K562 (cell line): ENCODE results near the gene PRTN3.
A peak's percentile ranks its signal among the peaks of the same experiment; 100 is the strongest.

Experiments
- BRF1 ChIP-seq: IDR thresholded peaks from 3 replicates; pipeline ENCODE4 v1.6.1; 2011; ENCODE audit warnings: borderline replicate concordance, mild to moderate bottlenecking; ENCODE audit not compliant: insufficient read length; ENCODE audit errors: extremely low read depth
- FOXM1 ChIP-seq, 2 experiments: fragments of 450-650 bp in 1 of 2; sonication (generic) in 1 of 2; formaldehyde crosslinking in 1 of 2; IDR thresholded peaks; 2 replicates each; pipeline versions ENCODE4 v1.6.1 to v1.9.0; 2017 to 2022; ENCODE audit warnings: low read depth in 2 of 2, mild to moderate bottlenecking in 2 of 2, missing genetic modification reagents in 1 of 2, moderate library complexity in 1 of 2
- KDM1A ChIP-seq, 2 experiments: fragments of 450-650 bp; IDR thresholded peaks; 2 replicates each; pipeline ENCODE4 v1.6.1; 2016; ENCODE audit warnings: mild to moderate bottlenecking in 2 of 2
- MEF2A ChIP-seq: IDR thresholded peaks from 2 replicates; pipeline ENCODE4 v1.6.1; 2011; ENCODE audit warnings: low read depth, mild to moderate bottlenecking, low read length, moderate library complexity; ENCODE audit not compliant: control insufficient read depth
- POLR2A ChIP-seq: fragments of 450-650 bp; conservative IDR thresholded peaks from 2 replicates; pipeline ENCODE4 v1.6.1; 2016
- ZNF175 ChIP-seq: fragments of 200-800 bp; sonication (Bioruptor generic); IDR thresholded peaks from 2 replicates; pipeline ENCODE4 v1.6.1; 2016; ENCODE audit warnings: low read depth, mild to moderate bottlenecking, missing genetic modification characterization, missing compliant biosample characterization
- TF ChIP-seq, protein P1 (sequence below), 3 experiments: IDR thresholded peaks in 2 of 3; conservative IDR thresholded peaks in 1 of 3; 2 replicates each; pipeline ENCODE4 v1.5.1; 2011 to 2012; ENCODE audit warnings: low read length in 3 of 3, mild to moderate bottlenecking in 3 of 3, control low read depth in 2 of 3, improper control_type of control experiment in 1 of 3, inconsistent platforms in 1 of 3, low read depth in 1 of 3, mixed read lengths in 1 of 3, moderate library complexity in 1 of 3; ENCODE audit not compliant: insufficient read depth in 2 of 3

DNA sequence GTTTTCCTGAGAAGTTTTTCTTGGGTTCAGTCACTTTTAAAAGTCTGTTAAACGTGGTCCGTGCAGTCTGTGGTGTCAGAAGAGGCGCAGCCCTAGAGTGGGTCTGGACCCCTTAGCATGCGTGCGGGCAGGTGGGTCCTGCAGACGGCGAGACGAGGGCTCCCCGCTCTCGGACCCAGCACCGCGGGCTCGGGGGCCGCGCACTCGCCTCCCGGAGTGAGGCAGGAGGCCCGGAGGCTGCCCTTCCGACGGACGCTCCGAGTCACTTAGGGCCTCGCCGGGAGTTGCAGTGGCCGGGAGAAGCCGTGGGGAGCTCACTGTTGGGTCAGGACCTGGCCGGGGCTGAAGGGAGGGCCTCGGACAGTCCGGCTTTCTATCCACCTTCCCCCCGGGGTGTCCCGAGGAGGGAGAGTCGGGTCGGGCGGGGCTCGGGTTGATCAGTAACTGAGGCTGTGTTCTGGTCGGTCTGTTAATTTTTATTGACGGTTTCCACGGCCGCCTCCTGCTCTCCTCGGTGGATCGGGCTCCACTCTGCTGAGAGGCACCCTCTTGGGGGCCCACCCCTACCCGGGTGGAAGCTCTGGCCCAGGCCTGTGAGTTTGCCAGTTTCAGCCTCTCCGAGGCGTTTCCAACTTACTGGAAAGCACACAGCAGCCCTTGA is 42.3 kb upstream of the PRTN3 start:
- TF ChIP-seq, protein P1, sequence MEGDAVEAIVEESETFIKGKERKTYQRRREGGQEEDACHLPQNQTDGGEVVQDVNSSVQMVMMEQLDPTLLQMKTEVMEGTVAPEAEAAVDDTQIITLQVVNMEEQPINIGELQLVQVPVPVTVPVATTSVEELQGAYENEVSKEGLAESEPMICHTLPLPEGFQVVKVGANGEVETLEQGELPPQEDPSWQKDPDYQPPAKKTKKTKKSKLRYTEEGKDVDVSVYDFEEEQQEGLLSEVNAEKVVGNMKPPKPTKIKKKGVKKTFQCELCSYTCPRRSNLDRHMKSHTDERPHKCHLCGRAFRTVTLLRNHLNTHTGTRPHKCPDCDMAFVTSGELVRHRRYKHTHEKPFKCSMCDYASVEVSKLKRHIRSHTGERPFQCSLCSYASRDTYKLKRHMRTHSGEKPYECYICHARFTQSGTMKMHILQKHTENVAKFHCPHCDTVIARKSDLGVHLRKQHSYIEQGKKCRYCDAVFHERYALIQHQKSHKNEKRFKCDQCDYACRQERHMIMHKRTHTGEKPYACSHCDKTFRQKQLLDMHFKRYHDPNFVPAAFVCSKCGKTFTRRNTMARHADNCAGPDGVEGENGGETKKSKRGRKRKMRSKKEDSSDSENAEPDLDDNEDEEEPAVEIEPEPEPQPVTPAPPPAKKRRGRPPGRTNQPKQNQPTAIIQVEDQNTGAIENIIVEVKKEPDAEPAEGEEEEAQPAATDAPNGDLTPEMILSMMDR (IDR thresholded peaks at IDR 0.05 in 2 of 3, conservative IDR thresholded peaks at IDR 0.05 in 1 of 3; ENCODE audit: insufficient read depth in 2 of 3, low read depth in 1 of 3, low read length in 3 of 3): no peak
- 0 out of 2 replicates have a peak, but pooled peaks have one; percentile 23 for TF ChIP-seq POLR2A
- TF ChIP-seq ZNF175: no peak
- no peak for TF ChIP-seq MEF2A
- no peak for TF ChIP-seq BRF1
- TF ChIP-seq FOXM1 (IDR thresholded peaks at IDR 0.05; ENCODE audit: low read depth): no peak
- no peak for TF ChIP-seq FOXM1 (CRISPR knock-in tag; IDR thresholded peaks at IDR 0.05; ENCODE audit: low read depth)
- no peak for TF ChIP-seq KDM1A (IDR thresholded peaks at IDR 0.05)
